Uterus (tissue), 2 donors: ENCODE data around the gene RAN.

Source experiments
- CTCF ChIP-seq, 4 experiments: fragments of 200-600 bp in 2 of 4; fragments of 450-650 bp in 2 of 4; sonication (generic) in 2 of 4; IDR thresholded peaks; one replicate each; pipeline ENCODE4 v1.5.1; 2016 to 2019; ENCODE audit warnings: antibody characterized with exemption in 4 of 4, mild to moderate bottlenecking in 2 of 4, moderate library complexity in 1 of 4
- POLR2A ChIP-seq, 2 donors: fragments of 450-650 bp; IDR thresholded peaks; one replicate each; pipeline ENCODE4 v1.6.1; 2016; ENCODE audit warnings: antibody characterized with exemption in 2 of 2, mild to moderate bottlenecking in 1 of 2, moderate library complexity in 1 of 2

GRCh38 chr12:130879212-130879686 is 7.4 kb downstream of the RAN start:
- TF ChIP-seq CTCF (IDR thresholded peaks at IDR 0.05), result no peak
- TF ChIP-seq POLR2A (IDR thresholded peaks at IDR 0.05), result no peak
